Lung microvascular endothelial cell (primary cell): ENCODE measurements around the gene PDCL3. TPM values are rescaled to one million over a fixed set of nuclear protein-coding genes. Genes with fewer than 3 reads are reported as not detected.

Experiments used
- DNase-seq, 2 donors: peaks; one replicate each; pipeline versions ENCODE4 v3.0.0 to v3.0.0-alpha.2; 2010; ENCODE audit warnings: low read depth in 2 of 2
- total RNA-seq: library from RNA; depleted of rRNA; stranded (reverse); fragments of >200 nt; gene quantifications from 2 replicates; pipeline ENCODE4 v1.2.1, GENCODE V29; 2014

PDCL3 gene
- total RNA-seq, 1 donor from 2014 or later: 13.7 TPM

DNA sequence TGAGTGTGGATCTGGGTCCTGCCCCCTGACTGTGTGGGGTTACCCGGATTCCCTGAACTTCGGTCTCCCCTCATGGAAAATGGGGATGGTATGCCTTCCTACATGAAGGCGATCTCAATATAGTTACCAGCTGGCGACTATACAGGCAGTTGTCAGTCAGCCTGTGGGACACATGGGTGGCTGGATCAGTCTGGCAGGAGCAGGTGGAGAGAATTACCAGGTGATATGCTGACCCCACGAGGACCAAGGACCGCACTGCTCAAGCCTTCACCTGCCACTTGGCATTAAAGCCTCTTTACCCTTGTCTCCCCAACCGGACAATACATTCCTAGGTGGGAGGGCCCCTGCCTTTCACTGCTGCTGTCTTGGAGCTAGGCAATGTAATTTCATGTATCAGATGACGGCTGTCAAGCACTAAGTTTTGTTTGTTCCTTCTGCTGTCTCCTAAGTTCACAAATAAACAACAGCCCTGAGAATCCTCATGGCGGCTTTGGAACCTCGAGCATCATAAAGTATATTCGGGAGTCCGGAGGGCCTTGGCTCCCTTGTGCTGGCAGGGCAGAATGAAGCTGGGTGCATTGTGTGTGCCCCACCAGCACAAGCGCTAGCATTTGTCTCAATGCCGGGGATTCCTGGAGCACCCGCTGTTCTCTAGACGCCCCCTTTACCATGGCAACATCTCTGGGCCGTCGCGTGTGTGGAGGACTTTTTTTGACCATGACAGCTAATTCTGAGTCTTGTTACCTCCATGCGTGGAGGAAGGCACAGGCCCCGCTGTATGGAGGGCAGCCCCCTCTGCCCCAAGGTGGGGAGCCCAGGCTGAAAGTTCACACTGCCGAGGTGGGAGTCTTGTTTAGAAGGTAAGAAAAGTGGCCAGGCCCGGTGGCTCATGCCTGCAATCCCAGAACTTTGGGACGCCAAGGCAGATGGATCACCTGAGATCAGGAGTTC is 48.6 kb downstream of the PDCL3 start:
- DNase-seq: no peak

DNA sequence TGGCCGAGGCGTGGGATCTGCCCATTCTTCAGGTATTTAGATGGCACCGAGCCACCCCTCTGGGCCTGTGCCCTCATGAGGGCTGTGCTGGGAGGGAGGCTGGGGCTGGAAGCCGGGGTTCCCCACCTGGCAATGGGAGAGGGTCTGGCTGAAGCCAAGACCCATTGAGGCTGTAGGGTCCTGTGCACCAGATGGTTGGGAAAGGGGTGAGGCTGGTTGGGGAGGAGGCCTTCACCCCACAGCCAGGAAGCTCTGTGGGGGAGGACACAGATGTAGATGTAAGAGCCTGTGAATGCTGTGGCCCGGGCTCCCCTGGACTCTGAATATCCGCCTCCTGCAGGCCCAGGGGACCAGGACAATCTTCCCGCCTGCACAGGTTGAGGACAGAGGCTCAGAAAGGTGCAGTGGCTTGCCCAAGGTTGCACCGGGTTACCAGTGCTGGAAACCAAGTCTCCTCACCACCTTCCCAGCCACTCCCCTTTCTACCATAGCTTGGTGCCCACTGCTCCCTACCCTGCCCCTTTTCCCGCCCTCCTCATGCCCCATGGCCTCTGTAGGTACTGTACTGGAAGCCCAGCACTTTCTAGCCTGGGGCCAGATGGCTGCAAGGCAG is 49.7 kb downstream of the PDCL3 start:
- DNase-seq: no peak

DNA sequence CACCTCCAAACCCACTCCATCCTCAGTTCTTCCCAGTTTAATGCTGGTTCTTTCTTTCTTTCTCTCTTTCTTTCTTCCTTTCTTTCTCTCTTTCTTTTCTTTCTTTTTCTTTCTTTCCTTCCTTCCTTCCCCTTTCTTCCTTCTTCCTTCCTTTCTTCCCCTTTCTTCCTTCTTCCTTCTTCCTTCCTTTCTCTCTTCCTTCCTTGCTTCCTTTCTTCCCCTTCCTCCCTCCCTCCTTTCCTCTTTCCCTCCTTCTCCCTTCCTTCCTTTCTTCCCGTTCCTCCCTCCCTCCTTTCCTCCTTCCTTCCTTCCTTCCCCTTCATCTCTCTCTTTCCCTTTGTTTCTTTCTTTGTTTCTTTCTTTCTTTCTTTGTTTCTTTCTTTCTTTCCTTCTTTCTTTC is 50.9 kb downstream of the PDCL3 start:
- no peak for DNase-seq

DNA sequence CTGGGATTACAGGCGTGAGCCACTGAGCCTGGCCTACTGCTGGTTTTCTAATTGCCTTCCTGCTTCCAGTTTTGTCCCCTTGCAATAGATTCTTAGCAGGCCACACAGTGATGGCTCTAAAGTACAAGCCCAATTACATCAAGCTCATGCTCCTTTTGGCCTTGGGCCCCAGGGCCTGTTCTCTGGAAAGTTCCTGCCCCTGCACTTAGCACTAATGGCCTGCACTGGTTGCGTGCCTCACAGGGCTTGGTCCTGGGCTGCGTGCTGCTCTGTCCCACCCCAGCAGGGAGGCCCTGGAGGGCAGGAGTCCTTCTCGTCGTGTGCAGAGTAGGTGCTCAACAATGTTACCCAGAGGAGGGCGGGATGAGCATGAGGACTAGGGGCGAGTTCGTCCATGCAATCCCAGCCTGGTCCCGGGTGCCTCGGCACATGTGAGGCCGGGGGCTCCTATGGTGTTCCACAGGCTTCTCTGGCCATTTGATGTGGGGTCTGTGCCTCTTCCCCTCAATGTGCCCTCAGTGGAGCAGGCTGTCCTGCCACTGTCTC is 51.7 kb downstream of the PDCL3 start:
- DNase-seq: no peak

DNA sequence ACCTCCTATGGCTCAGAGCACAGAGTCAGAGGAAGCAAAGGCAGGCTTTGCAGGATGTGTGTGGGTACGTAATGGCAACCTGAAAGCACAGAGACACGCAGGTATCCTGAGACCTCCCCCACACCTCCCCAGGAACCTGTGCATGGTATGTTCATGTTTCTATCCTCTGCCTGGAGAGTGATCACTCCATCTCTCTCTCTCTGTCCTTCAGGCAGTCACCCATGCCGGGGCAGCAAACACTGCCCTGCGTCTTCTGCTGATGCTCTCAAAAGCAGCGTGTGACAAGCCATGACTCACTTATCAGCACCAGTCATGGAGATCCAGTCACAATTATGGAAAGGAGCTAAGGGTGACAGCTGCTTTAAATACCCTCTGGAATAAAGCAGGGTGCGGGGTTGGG is 52.7 kb downstream of the PDCL3 start:
- no peak for DNase-seq

DNA sequence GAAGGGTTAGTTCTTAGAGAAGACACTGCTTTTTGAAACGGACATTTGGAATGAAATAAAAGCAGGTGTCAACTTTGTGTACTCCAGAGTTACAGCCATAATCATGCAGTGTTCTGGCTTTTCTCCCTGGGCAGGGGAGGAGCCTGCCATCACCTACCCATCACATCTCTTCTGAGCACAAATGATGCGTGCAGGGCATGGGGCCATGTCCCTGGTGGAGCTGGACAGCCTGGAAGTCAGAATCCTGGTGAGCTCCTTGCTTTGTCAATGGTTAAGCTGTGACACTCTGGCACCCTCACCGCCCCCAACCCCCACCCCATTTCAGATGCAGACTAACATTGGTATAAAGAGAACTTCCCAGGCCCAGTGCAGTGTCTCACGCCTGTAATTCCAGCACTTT is 53.1 kb downstream of the PDCL3 start:
- no peak for DNase-seq

DNA sequence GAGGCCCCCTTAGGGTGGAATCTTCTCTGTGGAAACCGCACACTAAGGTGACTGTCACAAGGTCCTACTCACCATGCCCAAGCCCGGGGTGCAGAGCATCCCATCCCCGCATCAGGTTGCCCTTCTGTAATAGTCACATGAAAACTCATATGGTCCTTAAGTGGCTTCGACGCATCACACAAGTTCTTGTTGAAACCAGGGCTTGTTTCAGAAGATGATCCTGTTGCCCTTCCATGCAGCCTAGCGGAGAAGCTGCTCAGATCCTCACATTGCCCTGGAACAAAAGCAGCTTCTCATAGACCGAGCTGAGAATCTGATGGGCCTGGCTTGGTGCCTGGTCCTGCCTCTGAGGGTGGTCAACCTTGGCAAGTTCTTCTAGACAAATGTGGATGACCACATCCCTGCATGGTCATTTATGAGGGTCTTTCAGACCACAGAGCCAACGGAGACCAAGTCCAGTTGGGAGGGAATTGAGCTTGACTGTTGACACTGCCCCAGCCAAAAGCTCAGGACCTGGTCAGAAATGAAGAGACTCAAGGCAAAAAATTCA is 54.1 kb downstream of the PDCL3 start:
- no peak for DNase-seq

DNA sequence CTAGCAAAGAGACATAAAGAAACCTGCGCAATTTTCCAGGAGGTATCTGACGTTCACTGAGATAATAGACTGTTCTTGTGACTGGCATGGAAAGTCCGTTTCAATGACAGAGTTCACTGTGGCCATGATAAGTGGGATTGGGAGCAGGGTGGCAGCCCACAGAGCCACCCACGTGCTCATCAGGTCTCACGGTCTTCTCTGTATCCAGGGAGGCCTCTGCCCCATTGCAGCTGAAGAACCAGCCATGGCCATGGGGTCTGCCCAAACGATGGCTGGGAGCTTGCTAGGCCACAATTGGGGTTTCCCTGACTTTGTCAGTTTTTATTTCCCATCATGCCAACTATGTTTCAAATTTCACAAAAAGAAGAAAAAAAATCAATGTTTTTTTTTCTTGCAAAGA is 57.2 kb downstream of the PDCL3 start:
- DNase-seq: no peak

DNA sequence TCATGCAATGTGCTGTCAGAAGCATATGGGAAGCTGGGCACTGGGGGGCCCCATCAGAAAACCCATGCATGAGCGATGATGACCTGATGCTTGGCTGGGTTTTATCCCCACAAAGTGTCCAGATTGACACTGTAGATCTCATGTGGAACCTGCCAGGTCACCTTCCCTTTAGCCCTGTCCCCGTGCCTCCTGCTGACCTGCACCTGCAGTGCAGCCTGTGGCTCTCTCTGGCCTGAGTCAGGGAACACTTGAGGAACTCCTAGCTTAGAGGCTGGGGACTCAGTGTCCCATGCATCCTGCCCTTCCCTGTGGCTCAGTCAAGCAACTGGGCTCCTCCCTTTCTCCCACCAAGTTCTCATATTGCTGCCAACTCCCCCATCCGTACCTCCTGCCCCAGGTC is 57.7 kb downstream of the PDCL3 start:
- no peak for DNase-seq

DNA sequence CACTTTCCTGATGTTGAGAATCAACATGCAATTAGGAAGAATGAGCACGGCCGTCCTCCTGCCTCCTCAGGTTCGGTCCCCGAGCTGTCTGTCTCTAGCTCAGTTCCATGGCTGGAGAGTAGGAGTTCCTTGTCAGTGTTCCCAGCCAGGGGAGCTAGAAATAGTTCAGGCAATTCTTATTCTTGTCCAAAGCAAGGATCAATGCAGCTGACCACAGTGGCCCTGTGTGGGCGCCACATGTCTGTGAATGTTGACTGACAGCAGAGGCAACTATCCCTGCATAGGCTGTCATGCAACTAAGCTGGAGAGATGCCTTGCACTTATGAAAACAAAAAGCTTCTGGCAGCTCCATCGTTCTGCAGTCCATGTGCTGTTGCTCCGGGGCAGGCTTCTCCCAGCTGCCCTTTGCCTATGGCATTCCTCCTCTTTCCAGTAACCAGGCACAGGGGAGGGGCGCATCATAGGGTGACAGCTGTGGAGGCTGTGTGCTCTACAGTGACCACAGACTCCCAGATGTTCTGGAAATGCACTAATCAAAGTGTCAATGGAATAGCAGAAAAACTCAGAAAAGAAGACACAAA is 58.7 kb downstream of the PDCL3 start:
- DNase-seq: no peak

DNA sequence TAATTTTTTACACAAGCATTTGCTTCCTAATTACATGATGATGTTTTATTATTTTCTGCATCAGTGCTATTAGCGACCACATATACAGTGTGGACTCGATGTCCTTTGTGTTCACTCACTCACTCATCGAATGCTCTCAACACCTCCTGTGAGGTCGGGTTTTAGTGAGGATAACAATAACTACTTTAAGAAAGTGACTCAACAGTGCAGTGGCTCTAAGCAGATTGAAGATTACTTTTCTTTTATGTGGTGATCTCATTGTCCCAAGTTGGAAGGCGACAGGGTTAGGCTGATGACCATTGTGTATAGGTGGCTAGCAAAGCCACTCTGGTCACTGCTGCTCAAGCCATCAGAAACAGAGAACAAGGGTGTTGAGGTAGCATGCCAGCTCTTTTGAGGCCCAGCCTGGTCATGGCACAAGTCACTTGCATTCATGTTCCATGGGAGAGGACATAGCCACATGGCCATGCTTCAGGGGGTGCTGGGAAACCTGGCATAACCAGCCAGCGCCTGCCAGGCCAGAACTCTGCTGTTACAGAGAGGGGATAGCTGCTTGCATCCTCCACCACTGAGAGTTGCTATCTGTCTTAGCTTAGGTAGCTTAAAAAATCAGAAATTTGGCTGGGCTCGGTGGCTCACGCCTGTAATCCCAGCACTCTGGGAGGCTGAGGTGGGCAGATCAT is 60.4 kb downstream of the PDCL3 start:
- no peak for DNase-seq

DNA sequence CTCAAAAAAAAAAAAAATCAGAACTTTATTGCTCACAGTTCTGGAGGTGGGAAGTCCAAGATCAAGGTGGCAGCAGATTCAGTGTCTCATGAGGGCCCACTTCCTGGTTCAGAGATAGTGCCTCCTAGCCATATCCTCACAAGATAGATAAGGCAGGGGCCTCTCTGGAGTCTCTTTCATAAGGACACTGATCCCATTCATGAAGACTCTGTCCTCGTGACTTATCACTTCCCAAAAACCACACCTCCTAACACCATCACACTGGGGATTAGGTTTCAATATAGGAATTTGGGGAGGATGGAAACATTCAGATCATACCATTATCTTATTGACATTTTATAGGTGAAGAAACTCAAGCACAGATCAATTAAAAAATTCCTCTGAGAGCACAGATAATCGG is 61.1 kb downstream of the PDCL3 start:
- no peak for DNase-seq

DNA sequence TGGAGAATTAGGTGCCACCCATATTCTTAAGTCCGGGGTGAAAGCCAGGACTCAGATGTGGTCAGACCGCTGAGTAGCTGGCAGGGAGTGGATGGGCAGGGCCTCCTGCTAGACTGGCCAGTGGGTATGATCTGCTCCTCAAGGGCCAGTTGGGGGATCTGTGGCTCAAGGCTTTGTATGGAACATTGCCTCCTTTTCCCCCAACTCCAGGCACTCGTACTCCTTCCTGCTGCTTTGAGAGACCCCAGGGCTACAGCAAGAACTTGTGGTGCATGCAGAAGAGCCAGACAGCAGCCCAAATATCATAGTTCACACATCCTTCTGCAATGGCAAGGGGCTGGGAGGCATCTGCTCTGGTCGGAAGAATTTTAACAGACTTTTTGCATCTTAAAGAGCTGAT is 61.7 kb downstream of the PDCL3 start:
- DNase-seq: no peak

DNA sequence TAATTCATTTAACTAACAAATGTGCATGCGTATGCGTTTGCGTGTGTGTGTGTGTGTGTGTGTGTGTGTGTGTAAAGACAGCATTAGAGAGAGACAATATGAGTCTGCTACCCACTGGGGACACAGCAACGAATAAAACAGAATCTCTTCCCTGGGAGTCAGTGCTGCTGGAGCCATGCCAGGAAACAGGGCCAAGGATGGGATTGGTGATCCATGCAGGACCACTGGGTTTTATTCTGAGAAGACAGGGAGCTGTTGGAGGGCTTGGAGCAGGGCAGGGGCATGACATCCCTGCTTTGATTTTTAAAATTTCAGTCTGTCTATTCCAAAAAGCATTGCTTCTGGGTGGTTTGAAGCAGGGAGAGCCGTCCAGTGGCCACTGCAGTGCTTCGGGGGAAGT is 62.9 kb downstream of the PDCL3 start:
- no peak for DNase-seq

Other genes with a start within 250 kb of the PDCL3 start
- under 0.01 TPM in 1 of 2 replicates, not detected in the other for gene LONRF2, start 240.5 kb upstream of the PDCL3 start, total RNA-seq
- gene CHST10, start 145.3 kb upstream of the PDCL3 start, total RNA-seq: 6.5 and 7.6 TPM in 2 replicates
- gene NMS, start 92.5 kb upstream of the PDCL3 start, total RNA-seq: not detected in 2 replicates